T-helper 2 cell treated with Interferon-gamma antibody and Interleukin-4, amounts not matched to agents 100 ng/mL and 5 ng/mL, for 36 hours (primary cell): ENCODE results near the gene LIMS2. TPM values are rescaled to one million over a fixed set of nuclear protein-coding genes. Genes with fewer than 3 reads are reported as not detected.

Experiments
- intact Hi-C: fragments of 100-400 bp; cut with micrococcal nuclease; formaldehyde crosslinking; loops from one replicate; pipeline ENCODE4 v1.15.1; 2023
- total RNA-seq: library from RNA; stranded (reverse); gene quantifications from 2 replicates; pipeline ENCODE4 v1.2.3, GENCODE V29; 2022

LIMS2 gene
- total RNA-seq, 1 donor from 2014 or later: 24.2 TPM

GRCh38 chr2:127678531-127678930, 3.2 kb upstream of the LIMS2 start:
- intact Hi-C loops: no loop called here

GRCh38 chr2:127676906-127677305, 1.6 kb upstream of the LIMS2 start:
- intact Hi-C loops: no loop called here

DNA sequence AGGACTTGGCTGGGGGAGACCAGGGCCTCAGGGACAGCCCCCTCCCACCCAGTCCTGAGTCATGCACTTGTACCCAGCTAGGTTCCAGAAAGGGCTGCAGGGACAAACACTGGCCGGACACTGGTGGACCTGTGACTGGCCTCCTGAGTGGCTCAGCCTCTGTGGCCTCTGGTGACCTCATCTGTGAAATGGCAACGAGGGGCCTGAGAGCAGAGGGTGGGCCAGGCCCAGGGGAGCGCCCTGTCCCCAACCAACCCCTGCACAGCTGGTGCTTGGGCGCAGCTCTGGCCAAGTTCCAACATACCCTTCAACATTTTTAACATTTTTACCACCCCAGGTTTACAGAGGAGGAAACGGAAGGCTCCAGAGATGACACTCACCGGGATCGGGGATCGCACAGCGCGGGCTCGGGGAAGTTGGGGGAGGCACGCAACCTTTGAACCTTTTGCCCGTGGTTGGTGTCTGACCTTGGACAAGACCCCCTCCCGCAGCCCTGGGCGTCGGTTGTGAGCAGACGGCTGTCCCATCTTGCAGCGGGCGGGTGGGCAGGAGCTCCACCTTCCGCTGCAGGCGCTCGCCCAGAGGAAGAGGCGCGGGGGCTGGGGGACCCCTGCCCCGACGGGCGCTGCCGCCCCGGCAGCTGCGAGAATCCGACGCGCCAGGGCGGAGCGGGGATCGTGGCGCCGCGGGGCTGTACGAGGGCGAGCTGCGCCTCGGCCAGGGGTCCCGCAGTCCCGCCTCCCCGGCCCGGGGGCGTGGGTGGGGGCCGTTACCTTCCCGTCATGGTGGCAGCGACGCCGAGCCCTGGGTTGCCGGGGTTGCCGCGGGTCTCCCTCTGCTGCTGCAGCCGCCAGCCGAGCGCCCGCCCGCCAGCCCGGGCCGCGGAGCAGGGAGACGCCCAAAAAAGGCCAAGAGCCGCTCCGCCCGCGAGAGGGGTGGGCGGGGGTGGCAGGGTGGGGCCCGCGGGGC, 805 bp downstream of the LIMS2 start:
- intact Hi-C loops: no loop called here

DNA sequence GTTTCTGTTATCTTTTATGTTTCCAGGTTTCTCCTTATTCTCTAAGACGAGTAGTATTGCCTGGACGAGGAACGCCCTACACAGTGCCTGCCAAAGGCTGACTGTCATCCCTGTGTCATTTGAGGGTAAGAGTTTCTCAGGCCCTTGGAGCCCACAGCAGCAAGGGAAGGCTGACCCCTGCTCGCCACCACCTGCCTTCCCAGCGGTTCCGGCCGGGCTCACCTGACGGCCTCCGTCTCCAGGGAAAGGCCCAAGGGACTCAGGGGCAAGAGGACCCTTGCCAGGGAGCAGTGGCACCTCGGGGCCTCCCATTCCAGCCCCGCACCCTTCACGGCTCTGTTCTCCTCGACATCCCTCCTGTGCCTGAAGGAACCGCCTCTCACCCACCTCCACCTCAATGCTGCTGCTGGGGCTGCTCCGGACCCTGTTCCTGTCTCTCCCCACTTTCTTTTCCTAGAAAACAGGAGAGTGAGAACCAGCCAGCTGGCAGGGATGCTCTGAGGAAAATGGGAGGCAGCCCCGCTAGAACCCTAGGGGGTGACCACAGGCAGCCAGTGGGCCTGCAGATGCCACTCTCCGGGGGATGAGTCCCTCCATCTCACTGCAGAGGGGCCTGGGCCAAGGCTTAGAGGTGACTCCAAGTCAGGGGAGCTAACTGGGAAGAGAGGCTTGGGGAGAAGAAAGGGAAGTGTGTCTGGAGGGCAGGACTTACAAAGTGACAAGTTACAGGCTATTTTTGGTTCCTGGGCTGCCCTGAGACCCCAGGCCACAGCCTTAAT, 1.9 kb downstream of the LIMS2 start:
- intact Hi-C loops: no loop called here

DNA sequence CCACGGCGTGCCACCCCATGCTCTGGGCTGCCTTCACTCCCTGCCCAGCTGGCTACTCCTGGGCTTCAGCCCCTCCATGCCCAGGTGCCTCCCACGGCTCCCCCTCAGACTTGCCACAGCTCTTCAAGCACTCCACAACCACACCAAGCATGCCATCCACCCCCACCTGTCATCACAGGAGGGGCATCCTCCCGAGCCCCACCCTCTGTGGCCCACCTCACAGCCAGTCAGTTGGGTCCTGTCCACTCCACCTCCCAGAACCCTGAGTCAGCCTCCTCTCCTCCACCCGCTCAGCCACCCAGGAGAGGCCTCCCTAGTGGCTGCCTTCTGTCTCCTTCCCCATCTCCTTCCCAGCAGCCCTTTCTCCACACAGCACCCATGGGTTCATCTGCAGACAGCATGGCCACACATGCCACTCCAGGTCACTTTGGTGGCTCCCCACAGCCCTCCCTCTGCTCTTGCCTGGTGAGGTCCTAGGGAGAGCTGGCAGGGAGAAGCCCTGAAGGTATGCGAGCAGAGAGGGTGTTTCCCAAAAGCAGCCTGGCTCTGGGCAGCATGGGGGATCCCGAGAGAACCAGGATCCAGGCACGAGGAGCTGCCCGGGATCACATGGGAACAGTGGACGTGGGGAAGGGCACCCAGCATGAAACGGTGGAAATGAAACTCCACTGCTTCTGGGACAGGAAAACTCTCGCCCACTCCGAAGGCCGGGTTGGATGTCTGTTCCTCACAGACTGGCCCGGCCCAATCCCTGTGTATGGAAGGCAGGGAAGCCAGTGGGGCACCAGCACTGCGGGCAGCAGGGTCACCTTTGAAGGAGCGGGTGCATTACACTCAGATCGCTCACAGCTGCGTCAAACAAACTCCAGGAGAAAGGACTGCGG, 2.7 kb downstream of the LIMS2 start:
- intact Hi-C loops: no loop called here

- intact Hi-C loops: no loop called here
Observed at GRCh38 chr2:127671557-127672302, 3.6 kb downstream of the LIMS2 start.

DNA sequence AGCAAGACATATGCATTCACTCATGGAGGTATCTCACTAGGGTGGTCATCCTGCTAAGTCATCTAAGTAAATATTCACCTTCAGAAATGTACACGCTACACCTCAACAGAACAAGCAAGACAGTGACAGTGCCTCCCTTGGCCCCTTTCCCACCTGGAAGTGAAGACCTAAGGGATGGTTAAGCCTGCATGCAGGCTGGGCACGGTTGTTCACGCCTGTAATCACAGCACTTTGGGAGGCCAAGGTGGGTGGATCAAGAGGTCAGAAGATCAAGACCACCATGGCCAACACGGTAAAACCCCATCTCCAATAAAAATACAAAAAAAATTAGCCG, 4.4 kb downstream of the LIMS2 start:
- intact Hi-C loops: no loop called here

- intact Hi-C loops: no loop called here
Observed at GRCh38 chr2:127670055-127670956, 5.0 kb downstream of the LIMS2 start.

DNA sequence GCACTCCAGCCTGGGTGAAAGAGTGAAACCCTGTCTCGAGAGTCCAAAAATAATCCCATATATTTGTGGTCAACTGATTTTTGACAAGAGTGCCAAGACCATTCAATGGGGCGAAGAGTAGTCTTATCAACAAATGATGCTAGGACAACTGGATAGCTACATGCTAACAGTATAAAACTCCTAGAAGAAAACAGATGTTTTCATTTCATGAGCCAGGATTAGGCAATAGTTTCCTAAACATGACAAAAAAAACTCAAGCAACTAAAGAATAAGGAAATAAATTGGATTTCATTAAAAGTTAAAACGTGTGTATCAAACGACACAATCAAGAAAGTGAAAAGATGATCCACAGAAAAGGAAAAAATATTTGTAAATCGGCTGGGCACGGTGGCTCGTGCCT, 6.3 kb downstream of the LIMS2 start:
- intact Hi-C loops: no loop called here

GRCh38 chr2:127665267-127665893, 9.9 kb downstream of the LIMS2 start:
- intact Hi-C loops: no loop called here

- intact Hi-C loops: no loop called here
Observed at GRCh38 chr2:127664895-127665225, 10.5 kb downstream of the LIMS2 start.

DNA sequence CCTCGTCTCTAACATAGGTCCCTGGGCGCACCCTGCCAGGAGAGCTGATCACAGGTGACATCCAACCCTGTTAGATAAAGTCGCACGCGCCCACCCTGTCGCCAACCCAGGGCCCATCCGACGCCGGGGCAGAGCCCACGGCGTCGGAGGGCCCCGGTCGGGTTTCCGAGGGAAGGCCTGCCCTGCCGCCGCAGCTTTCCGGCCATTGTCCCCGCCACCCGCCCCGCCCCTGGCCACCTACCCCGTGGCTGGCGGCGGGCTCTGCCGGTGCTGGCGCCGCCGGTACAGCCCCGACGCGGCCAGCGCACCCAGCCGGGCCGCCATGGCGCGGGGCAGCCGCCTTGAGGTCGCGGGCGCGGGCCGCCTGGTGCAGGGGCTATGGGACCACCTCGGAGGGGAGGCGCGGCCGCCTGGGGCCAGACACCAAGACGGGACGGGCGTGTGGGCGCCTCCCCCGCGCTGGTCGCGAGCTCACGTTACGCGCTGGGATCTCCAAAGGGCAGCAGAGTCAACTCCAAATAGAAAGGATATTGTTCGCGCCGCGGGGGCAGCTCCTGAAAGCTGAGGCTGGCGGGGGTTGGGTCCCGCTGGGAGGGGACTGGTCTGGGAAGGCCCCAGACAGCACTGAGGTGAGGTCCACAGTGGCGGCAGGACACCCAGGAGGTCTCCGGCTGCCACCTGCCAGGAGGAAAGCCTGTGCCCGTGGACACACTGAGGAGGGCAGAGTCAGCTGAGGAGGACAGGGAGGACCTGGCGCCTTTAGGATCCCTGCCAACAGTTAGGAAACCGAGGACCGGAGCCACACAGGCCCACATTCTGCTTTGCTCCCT, 11.1 kb downstream of the LIMS2 start:
- intact Hi-C loops: no loop called here

DNA sequence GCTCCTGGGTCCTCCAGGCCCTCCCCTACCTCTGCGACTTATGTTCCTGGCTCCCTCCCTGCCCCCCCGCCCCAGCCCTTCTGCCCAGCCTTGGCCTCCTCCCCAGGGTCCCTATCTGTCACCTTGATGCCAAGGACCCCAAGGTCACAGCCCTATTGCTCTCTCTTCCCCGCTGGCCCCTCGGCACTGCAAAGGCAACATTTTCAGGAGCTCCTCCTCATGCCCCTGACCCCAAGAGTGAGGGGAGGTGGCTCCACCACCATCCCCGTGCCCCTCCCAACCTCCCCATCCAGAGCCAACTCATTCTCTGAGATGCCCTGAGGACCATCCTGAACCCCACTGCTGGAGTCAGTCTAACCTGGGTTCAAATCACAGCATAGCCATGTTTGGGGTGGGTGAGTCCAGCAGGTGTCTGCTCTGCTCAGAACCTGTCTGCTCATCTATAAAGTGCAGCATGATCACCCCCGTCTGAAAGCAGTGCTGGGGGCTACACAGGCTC, 11.7 kb downstream of the LIMS2 start:
- intact Hi-C loops: no loop called here

- intact Hi-C loops: no loop called here
Observed at GRCh38 chr2:127662937-127663565, 12.3 kb downstream of the LIMS2 start.

GRCh38 chr2:127661949-127662510, 13.3 kb downstream of the LIMS2 start:
- intact Hi-C loops: no loop called here

GRCh38 chr2:127661072-127661649, 14.2 kb downstream of the LIMS2 start:
- intact Hi-C loops: no loop called here

DNA sequence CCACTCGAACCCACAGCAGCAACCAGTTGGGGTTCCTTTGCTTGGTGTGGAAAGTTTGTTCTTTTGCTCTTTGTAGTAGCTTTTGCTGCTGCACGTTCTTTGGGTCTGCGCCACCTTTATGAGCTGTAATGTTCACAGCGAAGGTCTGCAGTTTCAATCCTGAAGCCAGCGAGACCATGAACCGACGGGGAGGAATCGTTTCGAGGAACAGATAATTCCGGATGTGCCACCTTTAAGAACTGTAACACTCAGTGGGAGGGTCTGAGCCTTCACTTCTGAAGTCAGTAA, 15.1 kb downstream of the LIMS2 start:
- intact Hi-C loops: no loop called here
